Thyroid gland (tissue), 4 donors: ENCODE measurements around the gene HSH2D. TPM values are rescaled to one million over a fixed set of nuclear protein-coding genes. Genes with fewer than 3 reads are reported as not detected.
A peak's percentile ranks its signal among the peaks of the same experiment; 100 is the strongest.

Experiments used
- DNase-seq, 2 donors: peaks; one replicate each; pipeline ENCODE4 v3.0.0-alpha.2; 2019
- H3K27ac ChIP-seq, 3 donors: fragments of 200-600 bp; sonication (generic); 1 replicate in 2 of 3; 2 replicates in 1 of 3; pipeline ENCODE4 v1.5.1; 2016 to 2019; ENCODE audit warnings: mild to moderate bottlenecking in 1 of 3, moderate library complexity in 1 of 3
- H3K27me3 ChIP-seq: fragments of 200-600 bp; sonication (generic); one replicate; pipeline ENCODE4 v1.5.1; 2019
- H3K36me3 ChIP-seq, 2 donors: fragments of 200-600 bp; sonication (generic); one replicate each; pipeline ENCODE4 v1.5.1; 2016 to 2019
- H3K4me1 ChIP-seq, 2 donors: fragments of 200-600 bp; sonication (generic); one replicate each; pipeline ENCODE4 v1.5.1; 2017 to 2019
- H3K4me3 ChIP-seq, 3 donors: fragments of 200-600 bp; sonication (generic); replicated peaks in 1 of 3; 1 replicate in 2 of 3; 2 replicates in 1 of 3; pipeline ENCODE4 v1.5.1; 2016; ENCODE audit warnings: mild to moderate bottlenecking in 1 of 3
- H3K9me3 ChIP-seq: fragments of 200-600 bp; sonication (generic); one replicate; pipeline ENCODE4 v1.5.1; 2017
- POLR2A ChIP-seq, 2 donors: fragments of 450-650 bp; IDR thresholded peaks; one replicate each; pipeline ENCODE4 v1.6.1; 2017; ENCODE audit warnings: antibody characterized with exemption in 2 of 2, mild to moderate bottlenecking in 2 of 2, moderate library complexity in 1 of 2
- WGBS, 2 donors: methylation state at CpG; one replicate each; pipeline ENCODE4 v1.1.5; 2017; 5-methylcytosine and 5-hydroxymethylcytosine counted together
- intact Hi-C: fragments of 100-400 bp; cut with DNase I; formaldehyde crosslinking; loops from one replicate; pipeline ENCODE4 v1.15.1; 2023
- total RNA-seq, 4 donors: library from RNA; depleted of rRNA; stranded (reverse); fragments of >200 nt; gene quantifications; one replicate each; pipeline ENCODE4 v1.2.3, GENCODE V29; 2016
- TF ChIP-seq, protein P1 (sequence below), 6 experiments: fragments of 200-600 bp in 3 of 6; fragments of 450-650 bp in 3 of 6; sonication (generic) in 3 of 6; IDR thresholded peaks; one replicate each; pipeline ENCODE4 v1.5.1; 2016 to 2019; ENCODE audit warnings: antibody characterized with exemption in 6 of 6, mild to moderate bottlenecking in 2 of 6, inconsistent platforms in 1 of 6, moderate library complexity in 1 of 6

Gene HSH2D
- 1 to 10 TPM in 3 of 4 donors, under 1 TPM in 1; 0.94 to 4.6 (median 2.5) TPM for total RNA-seq

GRCh38 chr19:16143399-16144215 is at the start of gene HSH2D:
HSH2D (plus strand) TSS chr19:16143685; CDS start chr19:16148751, 5,066 bp downstream.
- H3K36me3 ChIP-seq, result no peaks in the 10 kb centered on the region
- no peaks in the 10 kb centered on the region for H3K9me3 ChIP-seq
- 31 to 44% methylated on average over 7 to 11 of the region's 13 CpGs for WGBS, 2 donors
- peak within 1 kb of the TSS in 1 of 3 donors; percentile 56 for H3K27ac ChIP-seq
- H3K4me3 ChIP-seq, result peak within 1 kb of the TSS in 2 of 3 donors; percentile 4 to 14
- H3K4me1 ChIP-seq, result peaks cover 4 to 5% of the 10 kb centered on the region in 2 donors
- intact Hi-C loops, result no loop called here
- peak; percentile 72 to 79 for DNase-seq
- TF ChIP-seq, protein P1, sequence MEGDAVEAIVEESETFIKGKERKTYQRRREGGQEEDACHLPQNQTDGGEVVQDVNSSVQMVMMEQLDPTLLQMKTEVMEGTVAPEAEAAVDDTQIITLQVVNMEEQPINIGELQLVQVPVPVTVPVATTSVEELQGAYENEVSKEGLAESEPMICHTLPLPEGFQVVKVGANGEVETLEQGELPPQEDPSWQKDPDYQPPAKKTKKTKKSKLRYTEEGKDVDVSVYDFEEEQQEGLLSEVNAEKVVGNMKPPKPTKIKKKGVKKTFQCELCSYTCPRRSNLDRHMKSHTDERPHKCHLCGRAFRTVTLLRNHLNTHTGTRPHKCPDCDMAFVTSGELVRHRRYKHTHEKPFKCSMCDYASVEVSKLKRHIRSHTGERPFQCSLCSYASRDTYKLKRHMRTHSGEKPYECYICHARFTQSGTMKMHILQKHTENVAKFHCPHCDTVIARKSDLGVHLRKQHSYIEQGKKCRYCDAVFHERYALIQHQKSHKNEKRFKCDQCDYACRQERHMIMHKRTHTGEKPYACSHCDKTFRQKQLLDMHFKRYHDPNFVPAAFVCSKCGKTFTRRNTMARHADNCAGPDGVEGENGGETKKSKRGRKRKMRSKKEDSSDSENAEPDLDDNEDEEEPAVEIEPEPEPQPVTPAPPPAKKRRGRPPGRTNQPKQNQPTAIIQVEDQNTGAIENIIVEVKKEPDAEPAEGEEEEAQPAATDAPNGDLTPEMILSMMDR (IDR thresholded peaks at IDR 0.05), result no peak
- no peak for TF ChIP-seq POLR2A (IDR thresholded peaks at IDR 0.05)
- no peaks in the 10 kb centered on the region for H3K27me3 ChIP-seq

DNA sequence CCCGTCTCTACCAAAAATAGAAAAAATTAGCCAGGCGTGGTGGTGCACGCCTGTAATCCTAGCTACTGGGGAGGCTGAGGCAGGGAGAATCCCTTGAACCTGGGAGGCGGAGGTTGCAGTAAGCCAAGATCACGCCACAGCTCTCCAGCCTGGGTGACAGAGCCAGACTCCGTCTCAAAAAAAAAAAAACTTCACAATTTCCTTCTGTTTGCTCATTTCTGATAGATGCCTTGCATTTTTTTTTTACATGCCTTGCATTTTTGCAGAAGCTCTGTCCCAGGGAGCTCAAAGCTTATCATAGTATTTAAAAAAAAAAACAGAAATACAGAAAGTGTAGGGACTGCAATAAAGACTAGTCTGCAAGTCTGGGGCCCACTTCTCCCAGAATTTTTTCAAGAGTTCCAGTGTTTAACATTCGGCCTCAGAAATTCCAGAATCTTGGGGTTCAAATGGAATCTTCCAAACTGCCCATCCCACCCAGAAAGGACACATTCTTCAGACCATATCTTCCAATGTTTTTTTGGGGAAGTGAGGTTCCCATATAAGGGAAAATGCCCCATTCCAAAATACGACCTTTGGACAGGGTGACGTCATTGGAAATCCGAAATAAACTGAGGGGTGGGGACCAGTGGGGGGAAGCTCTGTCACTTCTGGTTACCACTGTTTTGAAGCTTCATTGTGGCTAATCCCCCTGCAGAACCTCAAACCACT is 49.0 kb upstream of the HSH2D start:
- no peak overlapping the region for H3K4me3 ChIP-seq
- no peaks in the 10 kb centered on the region for H3K9me3 ChIP-seq
- no peak for DNase-seq
- no peaks in the 10 kb centered on the region for H3K4me1 ChIP-seq
- H3K36me3 ChIP-seq, result peaks cover 56 to 58% of the 10 kb centered on the region in 2 donors
- H3K27ac ChIP-seq, result no peak overlapping the region
- WGBS, 2 donors, result 87 to 88% methylated on average over 10 of the region's 10 CpGs
- intact Hi-C loops, result no loop called here
- no peaks in the 10 kb centered on the region for H3K27me3 ChIP-seq
- TF ChIP-seq POLR2A (IDR thresholded peaks at IDR 0.05), result no peak
- TF ChIP-seq, protein P1 (IDR thresholded peaks at IDR 0.05), result no peak

- no peak for DNase-seq
- 75 to 81% methylated on average over 13 of the region's 13 CpGs for WGBS, 2 donors
- Histone ChIP-seq H3K4me3 (no peak overlapping the region), H3K36me3 (peaks cover 52 to 61% of the 10 kb centered on the region in 2 donors), H3K4me1 (no peaks in the 10 kb centered on the region), H3K27ac (no peak overlapping the region), H3K27me3 (no peaks in the 10 kb centered on the region), H3K9me3 (no peaks in the 10 kb centered on the region)
- intact Hi-C loops, result no loop called here
- TF ChIP-seq, protein P1 (IDR thresholded peaks at IDR 0.05), result no peak
- TF ChIP-seq POLR2A (IDR thresholded peaks at IDR 0.05), result no peak
Observed at GRCh38 chr19:16095071-16095571, 48.4 kb upstream of the HSH2D start.

DNA sequence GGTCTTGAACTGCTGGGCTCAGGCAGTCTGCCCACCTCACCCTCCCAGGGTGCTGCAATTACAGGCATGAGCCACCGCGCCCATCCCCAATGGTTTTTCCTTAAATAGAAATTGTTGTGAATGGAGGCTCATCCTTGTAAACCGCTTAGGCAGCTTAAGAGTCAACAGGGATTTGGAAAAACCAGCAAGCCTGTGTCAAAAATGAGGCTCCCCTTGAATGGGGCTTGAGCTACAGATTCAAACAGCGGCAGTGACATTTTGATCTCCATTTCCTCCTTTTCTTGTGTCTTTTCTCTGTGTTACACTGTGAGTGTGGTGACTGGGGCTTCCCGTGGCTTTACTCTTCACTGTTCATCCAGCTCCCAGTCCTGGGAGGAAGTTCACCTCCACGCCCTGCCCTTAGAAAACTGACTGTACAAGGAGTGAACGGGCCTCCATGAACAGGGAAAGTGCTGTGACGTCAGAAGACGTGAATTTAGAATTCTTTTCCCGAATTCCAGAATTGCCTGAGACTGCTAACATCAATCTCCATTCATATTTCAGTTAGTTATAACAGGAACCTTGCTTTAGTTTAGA is 47.1 kb upstream of the HSH2D start:
- no peak overlapping the region for H3K27ac ChIP-seq
- H3K36me3 ChIP-seq, result peaks cover 44 to 53% of the 10 kb centered on the region in 2 donors
- TF ChIP-seq, protein P1 (IDR thresholded peaks at IDR 0.05), result no peak
- TF ChIP-seq POLR2A (IDR thresholded peaks at IDR 0.05), result no peak
- 86 to 89% methylated on average over 10 of the region's 10 CpGs for WGBS, 2 donors
- DNase-seq, result no peak
- no peaks in the 10 kb centered on the region for H3K27me3 ChIP-seq
- no peaks in the 10 kb centered on the region for H3K4me1 ChIP-seq
- H3K9me3 ChIP-seq, result no peaks in the 10 kb centered on the region
- no peak overlapping the region for H3K4me3 ChIP-seq
- intact Hi-C loops, result no loop called here
